SH-SY5Y (cell line): Measurements from ENCODE around the gene ELMO1.

Experiments used
- GATA2 ChIP-seq: IDR thresholded peaks from 2 replicates; pipeline ENCODE4 v1.6.1; 2011; ENCODE audit warnings: mild to moderate bottlenecking, low read depth, low read length
- GATA3 ChIP-seq: IDR thresholded peaks from 2 replicates; pipeline ENCODE4 v1.6.1; 2011; ENCODE audit warnings: low read depth, mild to moderate bottlenecking, low read length, moderate library complexity

Gene ELMO1

GRCh38 chr7:37352251-37352880 lies 96.3 kb downstream of the ELMO1 start:
- TF ChIP-seq GATA2 (no peak), GATA3 (no peak)

DNA sequence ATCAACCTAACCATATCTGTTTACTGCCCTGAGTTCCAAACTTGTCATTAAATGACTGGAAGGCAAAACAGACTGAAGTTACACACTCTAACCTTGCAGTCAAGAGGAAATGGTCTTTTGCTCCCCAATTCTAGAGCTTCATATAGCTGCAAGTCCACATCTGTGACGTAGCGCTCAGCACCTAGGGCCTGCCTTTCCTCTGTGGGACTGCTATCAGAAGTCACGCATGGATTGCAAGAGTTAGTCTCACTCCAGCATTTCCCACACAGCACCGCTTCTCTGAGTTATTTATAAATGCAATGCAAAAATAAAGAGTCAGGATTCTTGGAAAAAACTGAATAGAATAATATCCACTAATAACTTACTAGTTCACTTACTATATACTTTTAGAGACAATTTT lies 96.9 kb downstream of the ELMO1 start:
- no peak for TF ChIP-seq GATA3
- no peak for TF ChIP-seq GATA2

DNA sequence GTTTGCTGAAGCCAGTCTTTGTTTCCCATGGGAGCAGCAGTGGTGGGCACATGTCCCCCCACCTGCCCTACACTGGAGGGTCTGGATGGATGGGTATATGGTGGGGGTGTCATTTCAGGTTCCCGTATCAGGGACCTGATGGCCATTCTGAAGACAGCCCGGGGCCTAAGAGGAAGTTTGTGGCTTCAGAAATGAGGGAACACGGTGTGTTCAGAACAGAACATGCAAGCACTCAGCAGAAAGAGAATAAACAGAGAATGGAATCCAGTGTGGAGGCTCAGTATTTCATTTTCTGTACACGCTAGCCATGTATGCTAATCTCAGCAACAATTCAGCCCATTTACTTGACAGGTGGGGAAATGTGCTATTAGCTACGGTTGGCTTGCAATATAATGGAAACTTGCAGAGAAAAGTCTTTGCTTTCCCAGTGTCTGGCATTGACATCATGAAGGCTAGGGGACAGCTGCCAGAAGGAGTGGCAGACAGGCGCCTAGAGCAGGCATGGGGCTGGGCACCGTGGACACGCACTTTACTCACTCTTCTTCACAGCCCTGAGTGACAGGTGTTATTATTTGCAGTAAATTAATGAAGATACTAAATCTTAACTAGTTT lies 98.6 kb downstream of the ELMO1 start:
- no peak for TF ChIP-seq GATA2
- TF ChIP-seq GATA3, result no peak

DNA sequence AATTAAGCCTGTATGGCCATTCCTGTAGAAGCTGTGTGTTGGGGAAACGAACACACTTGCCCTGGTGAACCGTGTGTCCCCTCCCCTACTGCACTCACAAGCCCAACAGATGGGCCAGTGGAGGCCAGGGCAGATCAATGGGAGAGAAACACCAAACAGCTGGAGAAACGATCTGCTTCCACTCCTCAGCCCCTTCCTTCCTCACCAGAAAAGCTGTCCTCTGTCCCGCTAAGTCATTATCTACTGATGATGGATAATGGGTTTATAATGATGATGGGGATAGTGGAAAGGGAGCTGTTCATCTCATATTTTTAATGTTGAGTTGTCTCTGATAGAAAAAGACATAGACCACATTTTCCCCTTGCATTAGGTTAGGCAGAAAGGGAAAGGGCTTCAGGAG lies 99.7 kb downstream of the ELMO1 start:
- TF ChIP-seq GATA2, result no peak
- no peak for TF ChIP-seq GATA3

DNA sequence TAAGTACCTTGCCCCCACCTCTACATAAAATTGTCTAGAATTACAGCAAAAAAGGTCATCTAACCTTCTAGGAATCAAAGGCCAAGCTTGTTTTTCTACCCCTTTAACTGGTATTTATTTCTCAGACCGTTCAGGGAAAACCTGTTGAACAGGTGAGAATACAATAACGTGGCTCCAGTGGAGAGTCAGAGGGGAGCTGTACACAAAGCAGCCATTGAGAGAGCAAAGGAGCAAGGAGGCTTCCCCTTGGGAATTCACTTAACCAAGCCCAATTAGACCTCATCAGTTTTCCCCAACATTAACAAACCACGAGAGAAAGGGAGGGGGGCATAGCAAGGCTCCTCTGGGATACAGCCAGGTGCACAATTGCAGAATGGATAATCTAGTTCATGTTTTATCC lies 101.9 kb downstream of the ELMO1 start:
- TF ChIP-seq GATA3 (no peak), GATA2 (no peak)

GRCh38 chr7:37344886-37345579 lies 103.6 kb downstream of the ELMO1 start:
- peak; percentile 60 for TF ChIP-seq GATA2
- peak; percentile 72; the same call in 1 of the 2 replicates for TF ChIP-seq GATA3

DNA sequence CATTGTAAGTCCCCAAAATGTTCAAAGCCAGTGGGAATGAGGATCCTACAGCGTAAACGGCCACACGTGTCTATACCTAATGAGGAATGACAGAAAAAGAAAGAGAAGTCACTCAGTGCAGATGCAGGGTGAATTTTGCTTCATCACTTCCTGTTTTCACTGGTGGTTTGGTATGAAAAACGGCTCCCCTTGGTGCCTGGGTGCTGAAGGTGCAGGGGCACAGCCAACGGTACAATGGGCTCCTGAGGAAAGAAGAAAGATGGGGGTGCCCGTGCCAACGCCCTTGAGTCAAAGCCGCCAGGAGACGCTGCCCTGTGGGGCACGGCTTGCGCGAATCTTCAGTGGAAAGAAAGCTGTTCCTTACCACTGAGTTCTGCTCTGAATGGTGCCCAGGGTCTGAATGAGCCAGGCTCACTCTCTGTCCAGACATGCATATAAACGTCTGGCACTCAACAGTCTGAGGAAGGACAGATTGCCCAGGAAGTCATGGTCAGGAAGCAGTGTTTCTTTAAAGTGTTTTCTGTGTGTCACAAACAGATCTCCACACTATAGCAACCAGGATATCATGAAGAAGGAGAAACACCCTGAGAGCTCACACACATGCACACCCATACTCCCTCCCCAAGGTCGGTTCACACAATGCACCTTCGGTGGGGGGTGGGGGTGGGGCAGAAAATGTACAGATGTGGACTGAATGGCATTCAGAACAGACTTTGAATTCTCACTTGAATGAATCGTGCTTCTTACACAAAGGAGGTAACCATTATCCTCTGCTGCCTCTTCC lies 105.8 kb downstream of the ELMO1 start:
- TF ChIP-seq GATA3, result no peak
- TF ChIP-seq GATA2, result no peak

GRCh38 chr7:37342176-37342687 lies 106.4 kb downstream of the ELMO1 start:
- no peak for TF ChIP-seq GATA3
- no peak for TF ChIP-seq GATA2

- TF ChIP-seq GATA3 (0 out of 2 replicates have a peak, but pooled peaks have one; percentile 15), GATA2 (no peak)
These were observed 107.5 kb downstream of the ELMO1 start for GRCh38 chr7:37341033-37341630.

- peak; percentile 42; the same call in 1 of the 2 replicates for TF ChIP-seq GATA2
- TF ChIP-seq GATA3, result no peak
These were observed 109.7 kb downstream of the ELMO1 start for GRCh38 chr7:37338966-37339365.

GRCh38 chr7:37337522-37337921 lies 111.1 kb downstream of the ELMO1 start:
- TF ChIP-seq GATA2 (no peak), GATA3 (no peak)

GRCh38 chr7:37336259-37336658 lies 112.4 kb downstream of the ELMO1 start:
- TF ChIP-seq GATA3 (no peak), GATA2 (no peak)

DNA sequence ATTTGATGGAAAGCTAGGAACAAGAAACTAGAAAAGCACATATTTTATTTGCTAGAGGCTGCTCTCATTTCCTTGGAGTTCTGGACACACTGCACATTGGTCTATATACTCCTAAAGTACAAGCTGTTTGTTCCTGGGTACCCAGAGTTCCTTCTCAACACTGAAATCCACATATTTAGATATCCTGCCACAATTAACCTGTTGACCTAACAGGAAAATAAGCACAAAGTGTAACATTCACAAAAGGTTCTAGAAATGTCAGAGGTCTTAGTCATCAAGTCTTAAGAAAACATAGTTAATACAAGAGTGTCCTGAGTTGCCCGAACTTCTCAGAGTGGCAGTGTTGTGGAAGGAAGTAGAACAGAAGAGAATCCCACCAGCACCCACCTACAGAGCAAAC lies 115.6 kb downstream of the ELMO1 start:
- TF ChIP-seq GATA3, result no peak
- TF ChIP-seq GATA2, result no peak
